K562 (cell line): ENCODE results near the gene BRCA1. TPM values are rescaled to one million over a fixed set of nuclear protein-coding genes. Genes with fewer than 3 reads are reported as not detected.

Experiments used
- ATAC-seq: fragments of 200-7000 bp; cut with Tn5 transposase; 3 replicates; pipeline ENCODE4 v1.9.1; 2020; ENCODE audit warnings: moderate library complexity
- BruUV-seq: library from RNA; stranded (reverse); fragments of 400-500 nt; replicated peaks from 2 replicates; lab custom pipeline; 2021; lab: Mats Ljungman, UMichigan
- CTCF ChIA-PET: fragments of 300-600 bp; formaldehyde crosslinking; extraction: SDS; loops from one replicate; lab custom pipeline; 2021; ENCODE audit warnings: low intra/inter-chr PET ratio; lab: Yijun Ruan, JAX
- POLR2A ChIA-PET: fragments of 300-600, 350-650 bp; sonication (Branson Sonifier 250); formaldehyde crosslinking; extraction: SDS; loops from one replicate; lab custom pipeline; 2021; ENCODE audit warnings: antibody characterized with exemption, inconsistent platforms; lab: Yijun Ruan, JAX
- DNase-seq, 4 experiments: peaks; one replicate each; pipeline versions ENCODE4 v3.0.0 to v3.0.0-alpha.2; 2011 to 2018; ENCODE audit warnings: low spot score in 3 of 4, mixed read lengths in 3 of 4; ENCODE audit errors: extremely low read depth in 1 of 4
- FAIRE-seq: peaks from 2 replicates; lab custom pipeline; 2011; peaks lifted over from hg19 to GRCh38; lab: Jason Lieb, UNC
- H2AFZ ChIP-seq: 2 replicates; pipeline ENCODE4 v1.6.0; 2011; ENCODE audit warnings: low read depth, low read length, control low read depth, inconsistent platforms
- H3K27ac ChIP-seq: fragments of 200-600 bp; 3 replicates; pipeline ENCODE4 v1.8.0; 2011; ENCODE audit warnings: low read depth, mild to moderate bottlenecking, control low read depth, inconsistent platforms, low read length, moderate library complexity, mixed read lengths; ENCODE audit errors: extremely low read depth
- H3K27me3 ChIP-seq, 2 experiments: fragments of 300-600 bp in 1 of 2; 2 replicates in 1 of 2; 3 replicates in 1 of 2; pipeline versions ENCODE4 v1.6.0 to v1.8.0; 2011; ENCODE audit warnings: inconsistent platforms in 2 of 2, low read length in 2 of 2, mild to moderate bottlenecking in 1 of 2, mixed read lengths in 1 of 2, moderate library complexity in 1 of 2; ENCODE audit not compliant: control insufficient read depth in 2 of 2, insufficient read depth in 2 of 2
- H3K36me3 ChIP-seq: fragments of 300-600 bp; 3 replicates; pipeline ENCODE4 v1.8.0; 2011; ENCODE audit warnings: mild to moderate bottlenecking, low read length, inconsistent platforms; ENCODE audit not compliant: control insufficient read depth, insufficient read depth
- H3K4me1 ChIP-seq, 2 experiments: fragments of 200-600 bp in 1 of 2; replicated peaks in 1 of 2; 2 replicates in 1 of 2; 3 replicates in 1 of 2; pipeline versions ENCODE4 v1.5.1 to v1.8.0; 2011; ENCODE audit warnings: inconsistent platforms in 2 of 2, low read length in 2 of 2, mild to moderate bottlenecking in 1 of 2, mixed read lengths in 1 of 2, moderate library complexity in 1 of 2; ENCODE audit not compliant: control insufficient read depth in 2 of 2, insufficient read depth in 2 of 2
- H3K4me2 ChIP-seq: 2 replicates; pipeline ENCODE4 v1.6.1; 2011; ENCODE audit warnings: low read length, control low read depth, inconsistent platforms, mixed read lengths; ENCODE audit not compliant: insufficient read depth
- H3K4me3 ChIP-seq: fragments of 200-600 bp; sonication (generic), shearing (Covaris generic); 2 replicates; pipeline ENCODE4 v1.5.1; 2016; ENCODE audit warnings: control low read depth, inconsistent platforms
- H3K79me2 ChIP-seq: fragments of 200-600 bp; 3 replicates; pipeline ENCODE4 v1.8.0; 2011; ENCODE audit warnings: low read length, inconsistent platforms; ENCODE audit not compliant: control insufficient read depth, insufficient read depth
- H3K9ac ChIP-seq, 2 experiments: 2 replicates each; pipeline versions ENCODE4 v1.6.0 to v1.6.1; 2011; ENCODE audit warnings: low read depth in 2 of 2, low read length in 2 of 2, control low read depth in 1 of 2, inconsistent platforms in 1 of 2, mild to moderate bottlenecking in 1 of 2, mixed read lengths in 1 of 2; ENCODE audit not compliant: insufficient read depth in 1 of 2
- H3K9me1 ChIP-seq: one replicate; pipeline ENCODE4 v1.6.0; 2011; ENCODE audit warnings: inconsistent platforms, mild to moderate bottlenecking, low read length, moderate library complexity; ENCODE audit not compliant: control insufficient read depth, insufficient read depth
- H3K9me3 ChIP-seq: replicated peaks from 2 replicates; pipeline ENCODE4 v1.5.1; 2011; ENCODE audit warnings: low read depth, low read length, inconsistent platforms; ENCODE audit not compliant: control insufficient read depth, insufficient read depth
- H4K20me1 ChIP-seq: replicated peaks from 2 replicates; pipeline ENCODE4 v1.6.1; 2011; ENCODE audit warnings: low read length, inconsistent platforms, mixed read lengths; ENCODE audit not compliant: control insufficient read depth, insufficient read depth
- CAMTA2 ChIP-seq: fragments of 250-450 bp; sonication (Bioruptor Pico); conservative IDR thresholded peaks from 2 replicates; pipeline ENCODE4 v1.5.1; 2022
- CREM ChIP-seq: IDR thresholded peaks from 2 replicates; pipeline ENCODE4 v1.6.1; 2014; ENCODE audit warnings: antibody characterized with exemption, low read depth
- DPF2 ChIP-seq: fragments of 450-650 bp; IDR thresholded peaks from 2 replicates; pipeline ENCODE4 v1.6.1; 2016
- FUS ChIP-seq: fragments of 200-400 bp; formaldehyde crosslinking; optimal IDR thresholded peaks from 2 replicates; pipeline ENCODE3; 2017; ENCODE audit warnings: low read depth, low read length
- GATAD2B ChIP-seq: fragments of 450-650 bp; IDR thresholded peaks from 2 replicates; pipeline ENCODE4 v1.6.1; 2017; ENCODE audit warnings: mild to moderate bottlenecking, borderline replicate concordance
- HDGF ChIP-seq: fragments of 450-650 bp; IDR thresholded peaks from 2 replicates; pipeline ENCODE4 v1.6.1; 2016
- MCM2 ChIP-seq: fragments of 450-650 bp; IDR thresholded peaks from 2 replicates; pipeline ENCODE4 v1.6.1; 2017; ENCODE audit warnings: low read depth, mild to moderate bottlenecking
- MYC ChIP-seq, 2 experiments: fragments of 250-450 bp in 1 of 2; sonication (Bioruptor Pico) in 1 of 2; IDR thresholded peaks; 2 replicates each; pipeline versions ENCODE4 v1.5.1 to v1.6.1; 2012 to 2021; ENCODE audit warnings: low read depth in 2 of 2, borderline replicate concordance in 1 of 2, improper control_type of control experiment in 1 of 2, low read length in 1 of 2, mild to moderate bottlenecking in 1 of 2, moderate library complexity in 1 of 2
- PCBP1 ChIP-seq: fragments of 200-400 bp; formaldehyde crosslinking; IDR thresholded peaks from 2 replicates; pipeline ENCODE4 v1.6.1; 2018; ENCODE audit warnings: mild to moderate bottlenecking, low read depth, low read length; ENCODE audit not compliant: poor library complexity, severe bottlenecking
- PHF8 ChIP-seq: fragments of 200-600 bp; sonication (generic); IDR thresholded peaks from 2 replicates; pipeline ENCODE4 v1.6.1; 2012; ENCODE audit warnings: mixed run types, mild to moderate bottlenecking, inconsistent platforms, low read length, moderate library complexity, borderline replicate concordance
- RBM17 ChIP-seq: fragments of 200-400 bp; formaldehyde crosslinking; IDR thresholded peaks from 2 replicates; pipeline ENCODE4 v1.6.1; 2017; ENCODE audit warnings: low read depth, mild to moderate bottlenecking, low read length, borderline replicate concordance
- SMARCA4 ChIP-seq: fragments of 450-650 bp; IDR thresholded peaks from 2 replicates; pipeline ENCODE4 v1.6.1; 2016
- SP1 ChIP-seq: sonication (generic); formaldehyde crosslinking; IDR thresholded peaks from 2 replicates; pipeline ENCODE4 v1.8.1; 2022; ENCODE audit warnings: mild to moderate bottlenecking, missing genetic modification reagents
- SRSF7 ChIP-seq: fragments of 200-400 bp; formaldehyde crosslinking; optimal IDR thresholded peaks from 2 replicates; pipeline ENCODE3; 2017; ENCODE audit warnings: mild to moderate bottlenecking, low read depth, low read length
- TAF1 ChIP-seq: IDR thresholded peaks from 2 replicates; pipeline ENCODE4 v1.6.1; 2011; ENCODE audit warnings: mild to moderate bottlenecking, low read length, moderate library complexity; ENCODE audit not compliant: insufficient read depth, control insufficient read depth, severe bottlenecking; ENCODE audit errors: extremely low read depth
- ZFP1 ChIP-seq: fragments of 450-650 bp; formaldehyde crosslinking; IDR thresholded peaks from 2 replicates; pipeline ENCODE4 v1.4.0; 2020; ENCODE audit warnings: mild to moderate bottlenecking, mixed read lengths
- ZNF41 ChIP-seq: fragments of 250-450 bp; sonication (Bioruptor Pico); conservative IDR thresholded peaks from 2 replicates; pipeline ENCODE4 v1.4.0; 2020; ENCODE audit warnings: mild to moderate bottlenecking
- ZNF561 ChIP-seq: fragments of 450-650 bp; formaldehyde crosslinking; conservative IDR thresholded peaks from 2 replicates; pipeline ENCODE4 v1.4.0; 2020; ENCODE audit warnings: mild to moderate bottlenecking, moderate library complexity
- WGBS: fragments of 100-300 bp; shearing (Covaris generic); methylation state at CpG from one replicate; pipeline ENCODE4 v1.1.6; 2016; ENCODE audit warnings: low coverage, mixed read lengths; ENCODE audit not compliant: insufficient coverage; ENCODE audit errors: missing lambda C conversion rate; 5-methylcytosine and 5-hydroxymethylcytosine counted together
- in situ Hi-C: fragments of 300-500 bp; cut with MboI; formaldehyde crosslinking; loops from 4 replicates; pipeline ENCODE4 v1.15.0; 2018; ENCODE audit warnings: inconsistent platforms, mixed read lengths
- intact Hi-C: fragments of 100-400 bp; cut with micrococcal nuclease; formaldehyde crosslinking; loops from 2 replicates; pipeline ENCODE4 v1.14.2; 2022
- polyA plus RNA-seq, 8 experiments: library from polyadenylated mRNA; depleted of rRNA in 4 of 8; stranded (reverse) in 5 of 8; unstranded in 3 of 8; fragments of >200 nt; fragmentation: Nextera tagmentation in 2 of 8; fragmentation: Illumina TruSeq in 1 of 8; extraction: Ambion mirVana in 2 of 8; extraction: Trizol in 1 of 8; gene quantifications; 2 replicates each; pipeline versions ENCODE4 v1.2.1 to v1.2.3, GENCODE V29; 2011 to 2014; ENCODE audit warnings: inconsistent platforms in 1 of 8, missing spikeins in 1 of 8
- total RNA-seq, 7 experiments: library from RNA; depleted of rRNA in 6 of 7; stranded (reverse); fragments of >200 nt in 6 of 7; fragmentation: Illumina TruSeq in 2 of 7; extraction: Trizol in 2 of 7; gene quantifications; 2 replicates each; pipeline versions ENCODE4 v1.2.1 to v1.2.3, GENCODE V29; 2011 to 2021; ENCODE audit warnings: low replicate concordance in 1 of 7
- TF ChIP-seq, protein P1 (sequence below): sonication (generic); formaldehyde crosslinking; IDR thresholded peaks from 2 replicates; pipeline ENCODE4 v1.8.1; 2023; ENCODE audit warnings: mild to moderate bottlenecking, missing genetic modification reagents

BRCA1 gene
- total and polyA plus RNA-seq, 9 of the 15 experiments (the other 6 are each of a cell fraction or from before 2014, with no cell fraction given) = 25.9 to 95.3 (median 62.3) TPM

DNA sequence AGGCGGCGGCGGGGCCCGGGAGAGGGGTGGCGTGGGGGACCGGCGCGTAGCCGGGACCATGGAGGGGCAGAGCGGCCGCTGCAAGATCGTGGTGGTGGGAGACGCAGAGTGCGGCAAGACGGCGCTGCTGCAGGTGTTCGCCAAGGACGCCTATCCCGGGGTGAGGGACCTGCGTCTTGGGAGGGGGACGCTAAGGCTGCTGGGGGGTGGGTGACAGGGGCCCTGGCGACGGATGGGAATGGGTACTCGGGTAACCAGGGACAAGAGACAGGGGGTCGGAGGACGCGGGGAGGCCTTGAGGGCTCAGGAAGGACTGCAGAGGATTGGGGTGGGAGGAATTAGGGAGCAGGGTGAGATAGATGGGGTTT is 99.9 kb downstream of the BRCA1 start (continued):
- TF ChIP-seq ZNF561 (CRISPR knock-in tag) (no peak), PCBP1 (peak; percentile 70), ZFP1 (CRISPR knock-in tag) (no peak), GATAD2B (no peak)

DNA sequence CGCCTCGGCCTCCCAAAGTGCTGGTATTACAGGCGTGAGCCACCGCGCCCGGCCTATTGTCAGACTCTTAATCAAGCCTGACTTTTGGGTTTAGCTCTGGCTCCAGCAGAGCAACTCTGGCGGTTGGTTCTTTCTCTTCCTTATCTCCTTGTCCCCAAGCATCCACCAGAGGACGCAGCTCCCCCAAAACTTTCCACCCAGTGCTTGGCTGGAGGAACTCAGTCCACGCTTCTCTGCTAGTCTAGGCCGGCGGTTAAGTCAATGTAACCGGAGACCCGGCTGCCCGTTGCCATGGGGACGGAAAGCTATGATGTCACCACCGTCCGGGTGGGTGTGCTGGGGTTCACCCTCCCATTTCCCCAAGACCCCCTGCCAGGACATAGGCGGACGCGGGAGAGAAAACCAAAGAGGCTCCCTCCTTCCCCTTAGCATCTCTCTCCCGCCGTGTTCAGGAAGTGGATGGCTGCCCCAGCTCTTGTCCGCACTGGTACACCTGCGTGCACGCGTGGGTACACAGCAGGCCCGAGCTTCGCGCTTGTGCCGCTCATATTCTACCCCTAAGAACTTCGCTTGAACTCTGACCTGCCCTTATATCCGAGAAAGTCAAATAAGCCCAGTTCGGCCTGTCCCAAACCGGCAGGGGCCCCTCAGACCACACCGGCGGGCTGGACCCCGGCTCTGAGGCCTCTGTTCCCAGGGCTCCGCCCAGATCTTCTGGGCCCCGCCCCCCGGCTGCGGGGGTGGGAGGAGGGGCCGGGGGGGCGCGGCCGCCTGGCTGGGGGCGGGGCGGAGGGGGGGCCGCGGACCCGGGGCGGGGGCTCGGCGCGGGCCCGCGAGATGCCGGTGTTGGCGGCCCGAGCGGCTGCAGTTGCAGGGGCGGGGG is 100.5 kb downstream of the BRCA1 start, which contains the start of gene RND2:
RND2 (plus strand) TSS at position 825 of the 883 bp plus-strand sequence. CDS start 117 bp downstream, outside the sequence.
- peak; percentile 75 for ATAC-seq
- Histone ChIP-seq H2AFZ (peak within 1 kb of the TSS; percentile 99), H3K4me2 (peak within 1 kb of the TSS; percentile 98), H3K9ac (peak within 1 kb of the TSS; percentile 84 to 92), H3K36me3 (peaks cover 4% of the 10 kb centered on the region; the same call in 1 of the 3 replicates), H3K9me3 (no peaks in the 10 kb centered on the region), H3K9me1 (no peaks in the 10 kb centered on the region), H4K20me1 (no peaks in the 10 kb centered on the region), H3K27ac (peak within 1 kb of the TSS; percentile 92), H3K79me2 (peaks cover 23% of the 10 kb centered on the region), H3K4me1 (peaks cover 13 to 66% of the 10 kb centered on the region in 2 experiments), H3K27me3 (no peaks in the 10 kb centered on the region), H3K4me3 (peak within 1 kb of the TSS; percentile 58)
- peak; percentile 96 for FAIRE-seq
- no TSS peak for BruUV-seq
- POLR2A ChIA-PET = interaction anchor here (0.6 to 6.7 kb wide), 22 partner anchors 9 to 680 kb away, joined by 3 to 79 read pairs (median 4); partner anchors contain the start of genes NBR1 and RPL27
- in situ Hi-C loops = no loop called here
- CTCF ChIA-PET = interaction anchor here (1.3 kb wide), 1 partner anchor 459 kb away, joined by 3 read pairs; no protein-coding TSS in a partner anchor
- peak; percentile 97 to 98 (median 97) for DNase-seq
- WGBS = 1% methylated on average over 36 of the region's 61 CpGs
- intact Hi-C loops = loop anchor here (1.0 to 2.0 kb wide), 4 partner anchors 18 to 292 kb away; partner anchors contain the start of genes BRCA1, IFI35 and NBR1
- TF ChIP-seq RBM17 = no peak
- TF ChIP-seq CREM = peak; percentile 75
- TF ChIP-seq, protein P1, sequence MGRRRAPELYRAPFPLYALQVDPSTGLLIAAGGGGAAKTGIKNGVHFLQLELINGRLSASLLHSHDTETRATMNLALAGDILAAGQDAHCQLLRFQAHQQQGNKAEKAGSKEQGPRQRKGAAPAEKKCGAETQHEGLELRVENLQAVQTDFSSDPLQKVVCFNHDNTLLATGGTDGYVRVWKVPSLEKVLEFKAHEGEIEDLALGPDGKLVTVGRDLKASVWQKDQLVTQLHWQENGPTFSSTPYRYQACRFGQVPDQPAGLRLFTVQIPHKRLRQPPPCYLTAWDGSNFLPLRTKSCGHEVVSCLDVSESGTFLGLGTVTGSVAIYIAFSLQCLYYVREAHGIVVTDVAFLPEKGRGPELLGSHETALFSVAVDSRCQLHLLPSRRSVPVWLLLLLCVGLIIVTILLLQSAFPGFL (CRISPR knock-in tag) = peak; percentile 98
- peak; percentile 76 for TF ChIP-seq DPF2
- TF ChIP-seq FUS = no peak
- no peak for TF ChIP-seq SRSF7
- peak; percentile 72; the same call in 1 of the 2 replicates for TF ChIP-seq PHF8
- no peak for TF ChIP-seq ZNF41 (CRISPR knock-in tag)
- TF ChIP-seq MYC (IDR thresholded peaks at IDR 0.05; ENCODE audit: low read depth, low read length) = peak; percentile 83
- no peak for TF ChIP-seq MYC (CRISPR knock-in tag; IDR thresholded peaks at IDR 0.05; ENCODE audit: borderline replicate concordance, low read depth)
- no peak for TF ChIP-seq MCM2
- no peak for TF ChIP-seq CAMTA2
- TF ChIP-seq SMARCA4 = peak; percentile 72
- peak; percentile 53; the same call in 1 of the 2 replicates for TF ChIP-seq SP1 (CRISPR knock-in tag)
- TF ChIP-seq TAF1 = peak; percentile 57
- TF ChIP-seq HDGF = 0 out of 2 replicates have a peak, but pooled peaks have one; percentile 16
